Fibroblast of lung (primary cell): Measurements from ENCODE around the gene CSNK1D. TPM values are rescaled to one million over a fixed set of nuclear protein-coding genes. Genes with fewer than 3 reads are reported as not detected.
"Not testable (repeated sequence)": the region's sequence is repeated elsewhere in the genome, so short reads cannot be mapped to it uniquely, and the experiment has no call there.

Experiments
- DNase-seq, 2 donors: peaks; one replicate each; pipeline versions ENCODE4 v3.0.0 to v3.0.0-alpha.2; 2010; ENCODE audit warnings: low read depth in 2 of 2
- H2AFZ ChIP-seq: 2 replicates; pipeline ENCODE4 v1.5.1; 2012; ENCODE audit warnings: low read length, control low read depth, inconsistent platforms
- H3K27ac ChIP-seq: 2 replicates; pipeline ENCODE4 v1.5.1; 2011; ENCODE audit warnings: low read length, control low read depth; ENCODE audit not compliant: insufficient read depth
- H3K27me3 ChIP-seq: 2 replicates; pipeline ENCODE4 v1.5.1; 2011; ENCODE audit warnings: mild to moderate bottlenecking, low read length; ENCODE audit not compliant: control insufficient read depth, insufficient read depth
- H3K36me3 ChIP-seq: 2 replicates; pipeline ENCODE4 v1.5.1; 2011; ENCODE audit warnings: low read length; ENCODE audit not compliant: control insufficient read depth, insufficient read depth
- H3K4me1 ChIP-seq: 2 replicates; pipeline ENCODE4 v1.5.1; 2011; ENCODE audit warnings: low read length; ENCODE audit not compliant: control insufficient read depth, insufficient read depth; ENCODE audit errors: extremely low read depth
- H3K4me2 ChIP-seq: 2 replicates; pipeline ENCODE4 v1.5.1; 2011; ENCODE audit warnings: low read length, control low read depth; ENCODE audit not compliant: insufficient read depth; ENCODE audit errors: extremely low read depth
- H3K4me3 ChIP-seq, 4 experiments: fragments of 200-600 bp in 1 of 4; sonication (generic) in 1 of 4; replicated peaks in 1 of 4; 2 replicates each; pipeline ENCODE4 v1.5.1; 2011 to 2016; ENCODE audit warnings: low read length in 4 of 4, low read depth in 3 of 4, mild to moderate bottlenecking in 3 of 4, control low read depth in 2 of 4, inconsistent platforms in 1 of 4, mixed read lengths in 1 of 4; ENCODE audit not compliant: insufficient read depth in 1 of 4; ENCODE audit errors: control extremely low read depth in 1 of 4
- H3K79me2 ChIP-seq: 2 replicates; pipeline ENCODE4 v1.5.1; 2012; ENCODE audit warnings: mild to moderate bottlenecking, low read length, inconsistent platforms; ENCODE audit not compliant: control insufficient read depth, insufficient read depth
- H3K9ac ChIP-seq: 2 replicates; pipeline ENCODE4 v1.5.1; 2011; ENCODE audit warnings: mild to moderate bottlenecking, low read length, control low read depth; ENCODE audit not compliant: insufficient read depth
- H3K9me3 ChIP-seq: 2 replicates; pipeline ENCODE4 v1.5.1; 2012; ENCODE audit warnings: low read depth, low read length; ENCODE audit not compliant: control insufficient read depth, insufficient read depth
- H4K20me1 ChIP-seq: 2 replicates; pipeline ENCODE4 v1.5.1; 2011; ENCODE audit warnings: low read length; ENCODE audit not compliant: control insufficient read depth, insufficient read depth; ENCODE audit errors: extremely low read depth
- CTCF ChIP-seq, 2 donors: IDR thresholded peaks in 1 of 2; conservative IDR thresholded peaks in 1 of 2; 1 replicate in 1 of 2; 2 replicates in 1 of 2; pipeline ENCODE4 v1.5.1; 2011 to 2012; ENCODE audit warnings: low read length in 2 of 2, control low read depth in 1 of 2, inconsistent platforms in 1 of 2, low read depth in 1 of 2, mild to moderate bottlenecking in 1 of 2
- EZH2 ChIP-seq: IDR thresholded peaks from 2 replicates; pipeline ENCODE4 v1.5.1; 2012; ENCODE audit warnings: low read length, control low read depth, mild to moderate bottlenecking; ENCODE audit errors: missing control alignments
- polyA plus RNA-seq, 2 donors: library from polyadenylated mRNA; depleted of rRNA in 1 of 2; stranded (reverse) in 1 of 2; unstranded in 1 of 2; fragments of >200 nt; gene quantifications; 2 replicates each; pipeline ENCODE4 v1.2.1, GENCODE V29; 2011 to 2012; ENCODE audit warnings: missing spikeins in 1 of 2
- total RNA-seq: library from RNA; depleted of rRNA; stranded (reverse); fragments of >200 nt; gene quantifications from 2 replicates; pipeline ENCODE4 v1.2.1, GENCODE V29; 2014

The CSNK1D gene
- total and polyA plus RNA-seq, 2 donors (not counting 1 experiment from before 2014, with no cell fraction given), result 64.9 to 112 TPM

- Histone ChIP-seq H4K20me1 (peaks cover 5% of the 10 kb centered on the region), H3K36me3 (peaks cover 34% of the 10 kb centered on the region)
Observed at GRCh38 chr17:82263641-82264040, 9.9 kb downstream of the CSNK1D start.

GRCh38 chr17:82262344-82262743 lies 11.2 kb downstream of the CSNK1D start:
- Histone ChIP-seq H3K36me3 (peaks cover 37% of the 10 kb centered on the region), H3K27ac (no peak overlapping the region), H3K79me2 (peaks cover 96% of the 10 kb centered on the region), H4K20me1 (peaks cover 3% of the 10 kb centered on the region), H3K4me3 (no peak overlapping the region), H3K9ac (no peak overlapping the region), H3K9me3 (no peaks in the 10 kb centered on the region), H2AFZ (no peak overlapping the region), H3K27me3 (no peaks in the 10 kb centered on the region), H3K4me2 (no peak overlapping the region), H3K4me1 (peaks cover 11% of the 10 kb centered on the region)
- no peak for TF ChIP-seq EZH2
- TF ChIP-seq CTCF (conservative IDR thresholded peaks at IDR 0.05 in 1 of 2, IDR thresholded peaks at IDR 0.05 in 1 of 2; ENCODE audit: low read depth in 1 of 2, low read length in 2 of 2), result no peak
- no peak for DNase-seq

More at GRCh38 chr17:82263641-82264040, 9.9 kb downstream of the CSNK1D start:
- Histone ChIP-seq H3K4me2 (no peak overlapping the region), H3K4me3 (no peak overlapping the region), H2AFZ (no peak overlapping the region), H3K79me2 (peaks cover 95% of the 10 kb centered on the region), H3K27ac (no peak overlapping the region), H3K9ac (no peak overlapping the region), H3K4me1 (peaks cover 20% of the 10 kb centered on the region), H3K9me3 (no peaks in the 10 kb centered on the region), H3K27me3 (no peaks in the 10 kb centered on the region)
- DNase-seq, result no peak
- TF ChIP-seq EZH2 (no peak), CTCF (conservative IDR thresholded peaks at IDR 0.05 in 1 of 2, IDR thresholded peaks at IDR 0.05 in 1 of 2; ENCODE audit: low read depth in 1 of 2, low read length in 2 of 2) (no peak)

- not testable (repeated sequence) for DNase-seq, H3K27me3 ChIP-seq, H4K20me1 ChIP-seq, H2AFZ ChIP-seq, H3K27ac ChIP-seq, H3K4me2 ChIP-seq, H3K4me3 ChIP-seq, H3K4me1 ChIP-seq, H3K9me3 ChIP-seq, H3K9ac ChIP-seq
- Histone ChIP-seq H3K79me2 (peaks cover 96% of the 10 kb centered on the region), H3K36me3 (peaks cover 38% of the 10 kb centered on the region)
Observed at GRCh38 chr17:82259972-82260961, 13.2 kb downstream of the CSNK1D start.
